RPMI8226 (cell line): ENCODE measurements around the gene CLDN19.

Source experiments
- DNase-seq: peaks from one replicate; pipeline ENCODE4 v3.0.0-alpha.2; 2015

CLDN19 gene

DNA sequence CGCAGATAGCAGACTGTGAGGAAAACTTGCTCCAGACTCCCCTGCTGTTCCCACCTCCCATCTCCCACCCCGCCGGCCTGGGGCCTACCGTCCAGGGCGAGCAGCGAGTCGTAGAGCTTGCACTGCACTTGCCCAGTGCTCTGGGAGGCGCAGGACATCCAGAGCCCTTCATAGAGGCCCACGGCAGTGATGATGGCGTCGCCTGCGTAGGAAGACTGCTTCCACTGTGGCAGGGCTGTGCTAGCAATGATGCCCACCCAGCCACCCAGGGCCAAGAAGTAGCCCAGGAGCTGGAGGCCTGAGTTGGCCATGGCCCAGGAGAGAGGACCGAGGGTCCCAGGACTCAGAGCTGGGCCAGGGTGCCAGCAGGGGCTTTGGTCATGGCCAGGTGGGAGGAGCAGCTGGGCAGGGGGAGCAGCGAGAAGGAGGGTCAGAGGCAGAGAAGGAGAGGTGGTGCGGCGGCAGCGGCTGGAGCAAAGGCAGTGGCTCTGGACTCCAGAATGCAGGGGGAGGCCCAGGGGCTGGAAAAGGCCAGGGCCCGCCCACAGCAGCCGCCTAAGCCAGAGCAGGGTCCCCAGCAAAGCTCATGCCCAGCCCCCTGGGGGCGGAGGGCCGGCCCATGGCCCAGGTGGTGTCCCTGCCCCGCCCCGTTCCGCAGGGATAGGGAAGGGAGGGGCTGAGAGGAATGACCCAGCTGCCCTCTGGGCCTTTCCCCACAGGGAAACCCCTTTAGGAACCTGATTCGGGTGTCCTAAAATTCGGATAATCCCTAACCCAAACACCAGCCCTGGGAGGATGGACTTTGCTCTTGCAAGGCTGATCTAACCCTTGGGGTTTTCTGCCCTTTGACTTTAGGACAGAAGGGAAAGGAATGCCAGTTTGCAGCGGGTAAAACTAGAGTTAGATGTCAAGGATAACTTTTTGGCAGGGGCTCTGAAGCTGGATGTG is at the start of gene CLDN19:
TSS of gene CLDN19 (minus strand) at position 484 of the 948 bp plus-strand sequence. CDS start at position 311, 173 bp downstream.
- DNase-seq: no peak

DNA sequence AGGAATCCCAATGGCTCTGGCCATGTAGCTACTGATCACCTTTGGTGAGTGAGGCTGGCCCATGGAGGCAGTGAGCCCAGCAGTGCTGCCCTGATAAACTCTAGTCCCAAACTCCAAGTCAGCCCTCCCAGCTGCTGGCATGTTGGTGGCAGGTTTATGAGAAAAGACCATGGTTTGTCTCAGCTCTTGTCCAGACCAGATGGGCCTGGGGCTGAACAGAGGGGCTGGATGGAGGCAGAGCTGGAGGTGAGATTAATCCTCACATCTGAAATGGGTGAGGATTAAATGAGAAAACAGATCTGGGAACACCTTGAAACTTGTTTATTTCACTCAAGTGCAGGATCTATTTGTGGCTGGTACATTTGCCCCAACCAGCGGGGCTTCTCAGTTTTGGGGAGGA is 48.0 kb upstream of the CLDN19 start:
- no peak for DNase-seq

GRCh38 chr1:42786097-42786496 is 46.1 kb upstream of the CLDN19 start:
- DNase-seq: no peak

DNA sequence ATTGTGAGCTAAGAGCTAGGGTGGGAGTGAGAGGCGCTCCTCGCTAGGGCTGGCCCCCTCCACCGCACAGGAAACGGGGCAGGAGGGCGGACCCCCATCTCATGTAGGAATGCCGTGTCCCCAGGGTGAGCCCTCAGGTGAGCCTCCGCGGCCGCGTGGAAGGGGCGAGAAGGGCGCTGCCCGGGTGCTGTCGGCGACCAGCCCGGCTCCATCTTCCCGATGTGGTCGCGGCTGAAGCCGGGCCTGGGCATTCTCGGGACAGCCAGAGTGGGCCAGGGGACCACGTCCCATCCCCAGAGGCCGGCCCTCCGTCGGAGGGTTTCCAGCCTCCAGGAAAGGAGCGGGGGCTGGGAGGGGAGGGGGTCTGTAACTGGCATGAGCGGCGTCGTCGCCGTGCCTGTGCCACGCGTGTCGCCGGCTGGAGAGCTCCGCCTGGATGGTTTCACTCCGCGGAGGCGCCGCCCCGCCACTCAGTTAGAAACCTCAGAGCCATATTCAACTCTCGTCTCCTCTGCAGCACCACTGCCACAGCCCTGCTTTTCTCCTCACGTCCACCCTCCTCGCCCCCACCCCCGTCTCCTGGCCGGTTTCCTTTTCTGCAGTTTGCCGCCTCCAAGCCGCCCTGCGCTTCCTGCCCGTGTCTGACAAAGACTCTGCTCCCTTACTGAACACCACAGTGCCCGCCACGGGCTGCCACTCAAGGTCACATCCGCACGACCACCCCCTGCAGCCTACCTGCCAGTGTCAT is 45.1 kb upstream of the CLDN19 start, which contains the start of gene TMEM269:
TSS of gene TMEM269 (plus strand) at position 46 of the 748 bp plus-strand sequence. CDS start 4,903 bp downstream, outside the sequence.
- DNase-seq: no peak

GRCh38 chr1:42784547-42784945 is 44.5 kb upstream of the CLDN19 start:
- DNase-seq: no peak

DNA sequence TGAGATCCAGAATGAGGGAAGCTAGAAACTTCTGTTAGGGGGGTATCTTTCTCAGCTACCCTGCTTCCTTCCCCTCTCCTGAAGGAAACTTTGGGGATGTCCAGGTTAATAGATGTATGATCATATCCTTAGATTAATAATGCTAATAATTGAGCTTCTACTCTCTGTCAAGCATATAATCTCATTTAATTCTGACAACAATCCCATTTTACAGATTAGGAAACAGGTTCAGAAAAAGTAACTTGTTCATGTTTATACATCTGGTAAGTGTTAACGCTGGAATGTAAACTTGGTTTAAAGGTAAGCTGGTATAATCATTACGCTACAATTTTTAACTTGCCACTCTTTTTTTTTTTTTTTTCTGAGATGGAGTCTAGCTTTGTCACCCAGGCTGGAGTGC is 43.1 kb upstream of the CLDN19 start:
- no peak for DNase-seq

- no peak for DNase-seq
Observed at GRCh38 chr1:42780176-42780575, 40.1 kb upstream of the CLDN19 start.

DNA sequence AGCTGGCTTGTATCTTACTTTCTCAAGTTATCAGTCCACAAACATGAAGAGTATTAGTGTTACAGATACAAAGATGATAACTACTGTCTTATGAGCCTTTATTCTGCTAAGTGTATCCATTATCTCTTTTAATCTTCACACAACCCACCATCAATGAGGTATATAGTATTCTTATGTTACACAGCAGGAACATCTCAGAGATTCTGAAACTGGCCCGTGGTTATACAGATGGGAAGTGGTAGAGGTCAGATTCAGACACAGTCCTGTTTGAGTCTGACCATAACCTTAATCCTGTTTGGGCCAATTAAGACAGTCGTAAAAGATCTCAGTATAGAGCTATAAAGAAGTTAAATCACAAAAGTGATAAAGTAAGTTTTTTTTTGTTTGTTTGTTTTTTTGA is 39.7 kb upstream of the CLDN19 start:
- DNase-seq: no peak

DNA sequence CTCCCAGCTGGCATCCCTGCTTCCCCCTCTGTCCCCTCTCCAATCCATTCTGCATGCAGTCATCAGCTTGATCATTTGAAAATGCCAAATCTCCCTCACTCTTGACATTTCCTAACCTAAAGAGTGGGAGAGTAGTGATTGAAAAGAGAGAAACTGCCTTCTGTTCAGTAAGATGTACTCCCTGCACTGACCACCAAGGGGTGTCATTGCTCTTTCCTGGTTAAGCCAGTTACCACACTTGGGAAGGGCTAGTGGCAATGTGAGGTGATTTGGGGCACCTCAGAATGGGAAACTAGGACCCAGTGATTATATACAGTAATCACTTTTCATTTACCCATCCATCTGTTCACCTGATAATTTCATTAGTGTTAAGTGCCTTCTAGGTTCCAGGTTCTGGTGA is 37.8 kb upstream of the CLDN19 start:
- DNase-seq: peak; percentile 35

GRCh38 chr1:42776502-42776901 is 36.5 kb upstream of the CLDN19 start:
- DNase-seq: no peak

- DNase-seq: no peak
Observed at GRCh38 chr1:42774928-42775526, 35.0 kb upstream of the CLDN19 start.

GRCh38 chr1:42773420-42773819 is 33.4 kb upstream of the CLDN19 start:
- DNase-seq: no peak

DNA sequence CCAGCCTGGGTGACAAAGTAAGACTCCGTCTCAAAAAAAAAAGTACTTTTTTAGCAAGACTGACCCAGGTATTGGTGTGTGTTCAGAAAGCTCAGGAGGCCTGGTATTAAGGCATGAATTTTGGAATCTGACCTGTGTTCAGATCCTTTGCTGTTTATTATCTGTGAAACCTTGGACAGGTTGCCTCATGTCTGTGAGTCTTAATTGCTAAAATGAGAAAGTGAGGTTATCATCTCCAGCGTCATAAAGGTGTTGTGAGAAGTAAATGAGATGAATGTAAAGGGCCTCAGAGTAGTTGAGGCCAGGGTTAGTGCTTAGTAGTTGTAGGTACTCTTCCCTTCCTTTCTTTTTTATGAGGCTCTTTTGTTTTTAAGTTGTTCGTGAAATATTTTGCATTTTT is 29.8 kb upstream of the CLDN19 start:
- no peak for DNase-seq

- DNase-seq: no peak
Observed at GRCh38 chr1:42768172-42768571, 28.1 kb upstream of the CLDN19 start.

DNA sequence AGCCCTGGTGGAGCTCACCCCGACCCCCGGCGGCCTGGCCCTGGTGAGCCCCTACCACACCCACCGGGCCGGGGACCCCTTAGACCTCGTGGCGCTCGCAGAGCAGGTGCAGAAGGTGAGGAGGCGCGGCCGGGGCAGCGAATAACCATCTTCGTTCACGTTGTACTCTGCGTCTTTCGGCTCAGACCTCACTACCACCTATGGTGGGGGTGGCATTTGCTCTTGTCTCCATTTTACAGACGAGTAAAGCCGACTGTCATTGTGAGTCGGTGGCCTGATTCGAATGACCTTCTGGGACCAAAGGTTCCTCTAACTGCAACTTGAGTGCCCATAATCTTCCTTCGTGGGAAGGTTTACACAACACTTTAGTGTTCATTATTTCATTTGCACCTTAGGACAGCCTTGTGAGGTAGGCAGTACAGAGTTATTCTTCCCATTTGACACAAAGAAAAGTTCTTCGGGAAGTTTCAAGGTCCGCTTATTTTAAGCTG is 27.5 kb upstream of the CLDN19 start:
- DNase-seq: peak; percentile 59

- peak; percentile 100 for DNase-seq
Observed at GRCh38 chr1:42766741-42767509, 26.9 kb upstream of the CLDN19 start, which contains the start of the genes C1orf50 and P3H1. TSS of gene C1orf50 (plus strand) at chr1:42767249. CDS start at chr1:42767312, 63 bp downstream. TSS of gene P3H1 (minus strand) at chr1:42767028. CDS start at chr1:42766971, 57 bp downstream.

DNA sequence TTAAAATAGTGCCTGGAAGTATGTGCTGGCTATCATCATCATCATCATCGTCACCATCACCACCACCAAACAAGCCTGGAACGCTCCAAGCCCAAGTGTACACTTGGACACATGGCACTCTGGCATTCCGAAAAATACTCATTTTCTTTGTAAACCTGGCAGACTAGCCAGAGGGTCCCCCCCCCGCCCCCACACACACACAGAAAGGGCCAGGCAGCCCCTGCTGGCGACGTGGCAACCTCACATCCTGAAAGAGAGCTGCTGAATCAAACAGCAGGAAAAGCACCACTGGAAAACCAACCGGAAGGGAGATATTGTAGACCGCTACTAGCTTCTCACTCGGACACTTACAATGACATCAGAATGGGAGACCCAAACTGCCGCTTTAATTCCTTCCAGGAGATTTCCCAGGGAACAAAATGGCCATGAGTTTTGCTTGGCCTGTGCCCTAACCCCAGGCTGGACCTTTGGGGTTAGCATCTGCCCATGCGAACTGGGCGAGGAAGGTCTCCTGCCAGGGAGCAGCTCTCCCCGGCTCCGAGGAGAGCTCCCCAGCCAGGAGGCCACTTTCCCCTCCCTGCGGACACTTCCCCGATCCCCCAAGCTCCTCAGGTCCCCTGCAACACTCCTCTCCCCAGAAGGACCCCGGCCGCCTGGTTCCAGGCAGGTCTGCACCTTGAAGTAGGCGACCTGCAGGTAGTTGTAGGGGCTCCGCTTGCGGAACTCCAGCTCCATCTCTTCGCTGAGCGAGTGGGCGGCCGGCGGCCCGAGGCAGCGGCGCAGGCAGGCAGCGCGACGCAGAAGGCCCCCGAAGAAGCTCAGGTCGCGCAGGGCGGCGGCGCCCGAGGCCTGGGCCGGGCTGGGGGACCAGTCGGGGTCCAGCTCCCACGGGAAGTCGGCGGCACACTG is 26.1 kb upstream of the CLDN19 start:
- DNase-seq: peak; percentile 59

DNA sequence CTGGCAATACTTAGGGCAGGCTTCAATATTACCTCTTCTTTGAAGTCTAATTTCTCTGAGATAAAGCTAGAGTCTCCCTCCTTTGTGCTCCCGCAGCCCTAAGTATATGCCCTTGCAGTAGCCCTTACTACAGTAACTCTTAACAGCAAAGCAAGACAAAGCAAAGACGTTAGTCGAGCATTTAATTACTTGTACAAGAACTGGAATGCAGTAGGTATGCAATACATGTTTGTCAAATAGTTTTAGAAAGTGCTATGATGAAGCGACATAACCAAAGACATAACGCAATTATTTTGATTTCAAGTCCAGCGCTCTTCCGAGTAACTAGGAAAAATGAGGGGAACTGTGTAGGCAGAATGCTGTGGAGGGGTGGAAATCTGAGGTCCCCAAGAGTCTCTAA is 25.2 kb upstream of the CLDN19 start:
- no peak for DNase-seq

- DNase-seq: no peak
Observed at GRCh38 chr1:42762269-42762668, 22.2 kb upstream of the CLDN19 start.

- DNase-seq: no peak
Observed at GRCh38 chr1:42761567-42761966, 21.5 kb upstream of the CLDN19 start.

- no peak for DNase-seq
Observed at GRCh38 chr1:42759114-42759513, 19.1 kb upstream of the CLDN19 start.
